Measurements from ENCODE around the gene LRP1. TPM values are rescaled to one million over a fixed set of nuclear protein-coding genes. Genes with fewer than 3 reads are reported as not detected.

Gene LRP1
- total and polyA plus RNA-seq, 2 of the 13 experiments (the other 11 are each of a cell fraction or from before 2014, with no cell fraction given), result 14.7 to 30.8 TPM

DNA sequence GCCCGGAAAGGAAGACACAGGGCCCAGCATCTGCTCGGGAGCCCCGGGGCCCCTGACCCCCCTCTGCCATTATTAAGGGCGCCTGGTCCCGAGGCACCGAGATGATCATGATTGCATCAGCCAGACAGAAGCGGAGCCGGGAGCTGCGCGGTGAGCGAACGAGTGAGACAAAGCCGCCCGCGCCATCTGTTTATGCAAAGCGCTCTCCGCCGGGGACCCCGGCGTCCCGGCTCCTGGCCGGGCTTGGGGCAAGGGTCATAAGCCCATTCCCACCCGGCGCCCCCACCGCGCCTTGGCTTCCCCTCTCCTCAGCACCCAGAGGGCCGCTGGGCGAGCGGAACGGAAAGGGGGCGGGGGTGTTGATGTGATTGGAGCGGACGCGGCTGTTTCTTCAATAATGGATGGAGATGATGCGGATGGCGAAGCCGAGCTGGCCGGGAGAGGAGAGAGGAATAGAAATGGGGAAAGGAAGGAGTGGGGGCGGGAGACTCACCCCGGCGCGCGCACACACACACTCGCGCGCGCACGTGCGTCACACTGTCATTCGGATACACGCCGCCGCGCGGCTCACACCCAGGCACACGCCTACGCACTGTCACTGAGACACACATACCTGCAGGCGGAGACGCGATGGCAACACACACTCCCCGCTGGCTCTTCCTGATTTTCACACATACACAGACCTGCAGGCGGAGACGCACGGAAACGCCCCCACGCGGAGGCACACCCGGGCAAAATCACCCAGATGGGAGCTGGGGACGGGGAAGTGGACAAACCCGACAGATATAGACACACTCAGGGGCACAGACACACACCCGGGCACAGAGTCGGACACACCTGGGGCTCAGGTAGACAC lies 112.0 kb downstream of the LRP1 start (continued):
- TF ChIP-seq ZNF251 (CRISPR knock-in tag; IDR thresholded peaks at IDR 0.05) (no peak), ZNF570 (CRISPR knock-in tag; IDR thresholded peaks at IDR 0.05; ENCODE audit: borderline replicate concordance) (no peak), CEBPG (CRISPR knock-in tag; IDR thresholded peaks at IDR 0.05) (peak; percentile 83), HNRNPL (IDR thresholded peaks at IDR 0.05; ENCODE audit: low read depth, low read length) (0 out of 2 replicates have a peak, but pooled peaks have one; percentile 15), ATRX (CRISPR knock-in tag; IDR thresholded peaks at IDR 0.05; ENCODE audit: borderline replicate concordance) (no peak), ZNF713 (CRISPR knock-in tag; IDR thresholded peaks at IDR 0.05) (no peak), ELF1 (CRISPR knock-in tag; IDR thresholded peaks at IDR 0.05) (0 out of 2 replicates have a peak, but pooled peaks have one; percentile 10), SMARCC2 (IDR thresholded peaks at IDR 0.05) (no peak), IRF2 (CRISPR knock-in tag; IDR thresholded peaks at IDR 0.05) (0 out of 2 replicates have a peak, but pooled peaks have one; percentile 6), ZGPAT (CRISPR knock-in tag; IDR thresholded peaks at IDR 0.05) (0 out of 2 replicates have a peak, but pooled peaks have one; percentile 20), POLR2G (IDR thresholded peaks at IDR 0.05; ENCODE audit: low read depth, low read length) (peak; percentile 48), RBM39 (IDR thresholded peaks at IDR 0.05; ENCODE audit: low read depth, low read length, poor library complexity, severe bottlenecking) (peak; percentile 93), TEAD3 (CRISPR knock-in tag; optimal IDR thresholded peaks at IDR 0.05; ENCODE audit: borderline replicate concordance) (peak; percentile 11), THAP7 (CRISPR knock-in tag; IDR thresholded peaks at IDR 0.05) (no peak), BHLHE40 (IDR thresholded peaks at IDR 0.05; ENCODE audit: low read length) (peak; percentile 54; the same call in 1 of the 2 replicates), MNT (IDR thresholded peaks at IDR 0.05) (peak; percentile 55; the same call in 1 of the 2 replicates), SP1 (IDR thresholded peaks at IDR 0.05) (no peak), SP1 (CRISPR knock-in tag; IDR thresholded peaks at IDR 0.05) (no peak), FOXK1 (CRISPR knock-in tag; IDR thresholded peaks at IDR 0.05; ENCODE audit: borderline replicate concordance, low read depth) (peak; percentile 14; the same call in 1 of the 2 replicates), HNRNPK (IDR thresholded peaks at IDR 0.05; ENCODE audit: low read depth, low read length, poor library complexity, severe bottlenecking) (peak; percentile 64), ZNF275 (CRISPR knock-in tag; IDR thresholded peaks at IDR 0.05; ENCODE audit: borderline replicate concordance) (0 out of 2 replicates have a peak, but pooled peaks have one; percentile 19)
- TF ChIP-seq, protein P1, sequence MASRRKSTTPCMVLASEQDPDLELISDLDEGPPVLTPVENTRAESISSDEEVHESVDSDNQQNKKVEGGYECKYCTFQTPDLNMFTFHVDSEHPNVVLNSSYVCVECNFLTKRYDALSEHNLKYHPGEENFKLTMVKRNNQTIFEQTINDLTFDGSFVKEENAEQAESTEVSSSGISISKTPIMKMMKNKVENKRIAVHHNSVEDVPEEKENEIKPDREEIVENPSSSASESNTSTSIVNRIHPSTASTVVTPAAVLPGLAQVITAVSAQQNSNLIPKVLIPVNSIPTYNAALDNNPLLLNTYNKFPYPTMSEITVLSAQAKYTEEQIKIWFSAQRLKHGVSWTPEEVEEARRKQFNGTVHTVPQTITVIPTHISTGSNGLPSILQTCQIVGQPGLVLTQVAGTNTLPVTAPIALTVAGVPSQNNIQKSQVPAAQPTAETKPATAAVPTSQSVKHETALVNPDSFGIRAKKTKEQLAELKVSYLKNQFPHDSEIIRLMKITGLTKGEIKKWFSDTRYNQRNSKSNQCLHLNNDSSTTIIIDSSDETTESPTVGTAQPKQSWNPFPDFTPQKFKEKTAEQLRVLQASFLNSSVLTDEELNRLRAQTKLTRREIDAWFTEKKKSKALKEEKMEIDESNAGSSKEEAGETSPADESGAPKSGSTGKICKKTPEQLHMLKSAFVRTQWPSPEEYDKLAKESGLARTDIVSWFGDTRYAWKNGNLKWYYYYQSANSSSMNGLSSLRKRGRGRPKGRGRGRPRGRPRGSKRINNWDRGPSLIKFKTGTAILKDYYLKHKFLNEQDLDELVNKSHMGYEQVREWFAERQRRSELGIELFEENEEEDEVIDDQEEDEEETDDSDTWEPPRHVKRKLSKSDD (CRISPR knock-in tag; IDR thresholded peaks at IDR 0.05; ENCODE audit: low read depth), result no peak

Measured in HepG2 (cell line).